ENCODE data around the gene APOBEC3F. TPM values are rescaled to one million over a fixed set of nuclear protein-coding genes. Genes with fewer than 3 reads are reported as not detected.
"Not testable (repeated sequence)": the region's sequence is repeated elsewhere in the genome, so short reads cannot be mapped to it uniquely, and the experiment has no call there.

APOBEC3F gene
- total and polyA plus RNA-seq, 2 of the 13 experiments (the other 11 are each of a cell fraction or from before 2014, with no cell fraction given): 2.9 to 3.7 TPM

GRCh38 chr22:39014723-39015121 is 25.9 kb upstream of the APOBEC3F start:
- FAIRE-seq: peak; percentile 15
- ATAC-seq; H3K9me3 ChIP-seq (ENCODE audit: low read length); H3K27me3 ChIP-seq (ENCODE audit: control insufficient read depth in 1 of 2, insufficient read depth in 2 of 2, low read length in 2 of 2); intact Hi-C loops (cut with micrococcal nuclease; ENCODE audit: unreplicated experiment); H4K20me1 ChIP-seq (ENCODE audit: insufficient read depth, low read length); H2AFZ ChIP-seq (ENCODE audit: low read length); H3K79me2 ChIP-seq (ENCODE audit: insufficient read depth, low read length); H3K36me3 ChIP-seq (replicated peaks in 1 of 2; ENCODE audit: control insufficient read depth in 1 of 2, insufficient read depth in 2 of 2, low read length in 2 of 2); CTCF ChIA-PET (ENCODE audit: low intra/inter-chr PET ratio, low total read pairs); DNase-seq (ENCODE audit: low spot score): not testable (repeated sequence)
- in situ Hi-C loops (cut with HindIII; ENCODE audit: extremely low pct_ligation_motif_present, low pct_unique_long_range_greater_than_20kb): loop anchor here (5.0 kb wide), 1 partner anchor 103 kb away; no protein-coding TSS in a partner anchor
- 36% methylated on average over 5 of the region's 6 CpGs for WGBS (ENCODE audit: low lambda C conversion rate)
- peak overlapping the region; percentile 65 for H3K9ac ChIP-seq (ENCODE audit: insufficient read depth, low read depth, low read length)
- H3K4me2 ChIP-seq (ENCODE audit: low read depth, low read length): peak overlapping the region; percentile 79
- TF ChIP-seq ZNF501 (CRISPR knock-in tag; IDR thresholded peaks at IDR 0.05): 0 out of 2 replicates have a peak, but pooled peaks have one; percentile 3
- TSS peak; percentile 48 for BruUV-seq (replicated peaks)
- POLR2A ChIA-PET: interaction anchor here (0.6 to 1.8 kb wide), 3 partner anchors 12 to 283 kb away, joined by 3 to 4 read pairs (median 3); no protein-coding TSS in a partner anchor
- peaks cover 49% of the 10 kb centered on the region for H3K4me1 ChIP-seq (ENCODE audit: insufficient read depth, low read length)
- peak overlapping the region; percentile 77 to 86 (median 78) for H3K4me3 ChIP-seq (replicated peaks in 1 of 3; ENCODE audit: insufficient read depth in 1 of 3, low read depth in 2 of 3, low read length in 3 of 3)
- H3K27ac ChIP-seq (ENCODE audit: extremely low read length, insufficient read depth, low read length): peak overlapping the region; percentile 67

- CTCF ChIA-PET (ENCODE audit: low intra/inter-chr PET ratio, low total read pairs): no interaction called here
- Histone ChIP-seq H3K27me3 (ENCODE audit: control insufficient read depth in 1 of 2, insufficient read depth in 2 of 2, low read length in 2 of 2) (no peaks in the 10 kb centered on the region; a peak in 2 of 5 replicates), H2AFZ (ENCODE audit: low read length) (no peak overlapping the region), H3K27ac (ENCODE audit: extremely low read length, insufficient read depth, low read length) (no peak overlapping the region), H3K9ac (ENCODE audit: insufficient read depth, low read depth, low read length) (no peak overlapping the region), H3K4me2 (ENCODE audit: low read depth, low read length) (no peak overlapping the region), H3K79me2 (ENCODE audit: insufficient read depth, low read length) (no peaks in the 10 kb centered on the region), H3K4me1 (ENCODE audit: insufficient read depth, low read length) (peaks cover 48% of the 10 kb centered on the region), H3K9me3 (ENCODE audit: low read length) (no peaks in the 10 kb centered on the region), H4K20me1 (ENCODE audit: insufficient read depth, low read length) (no peaks in the 10 kb centered on the region), H3K36me3 (replicated peaks in 1 of 2; ENCODE audit: control insufficient read depth in 1 of 2, insufficient read depth in 2 of 2, low read length in 2 of 2) (no peaks in the 10 kb centered on the region), H3K4me3 (replicated peaks in 1 of 3; ENCODE audit: insufficient read depth in 1 of 3, low read depth in 2 of 3, low read length in 3 of 3) (no peak overlapping the region)
- FAIRE-seq (no peak), ATAC-seq (no peak), DNase-seq (ENCODE audit: low spot score) (no peak)
- POLR2A ChIA-PET: no interaction called here
- in situ Hi-C loops (cut with HindIII; ENCODE audit: extremely low pct_ligation_motif_present, low pct_unique_long_range_greater_than_20kb) (no loop called here), intact Hi-C loops (cut with micrococcal nuclease; ENCODE audit: unreplicated experiment) (no loop called here)
- no TSS peak for BruUV-seq (replicated peaks)
- over 99% methylated on average over 13 of the region's 13 CpGs for WGBS (ENCODE audit: low lambda C conversion rate)
- TF ChIP-seq ARHGAP35 (CRISPR knock-in tag; IDR thresholded peaks at IDR 0.05; ENCODE audit: borderline replicate concordance) (no peak), ZNF83 (CRISPR knock-in tag; IDR thresholded peaks at IDR 0.05; ENCODE audit: borderline replicate concordance) (no peak), REXO4 (CRISPR knock-in tag; IDR thresholded peaks at IDR 0.05; ENCODE audit: borderline replicate concordance) (no peak), ZNF589 (CRISPR knock-in tag; conservative IDR thresholded peaks at IDR 0.05) (no peak)
Observed at GRCh38 chr22:39016592-39016991, 24.1 kb upstream of the APOBEC3F start.
